GM19397 (cell line): ENCODE results near the gene ADARB2.

Experiments
- ATAC-seq: cut with Tn5 transposase; IDR thresholded peaks from one replicate; pipeline ENCODE4 v1.9.1; 2021; ENCODE audit warnings: mild to moderate bottlenecking, moderate library complexity; ENCODE audit not compliant: unreplicated experiment

ADARB2 gene

GRCh38 chr10:1187151-1187854 lies 550.0 kb downstream of the ADARB2 start:
- ATAC-seq: no peak

DNA sequence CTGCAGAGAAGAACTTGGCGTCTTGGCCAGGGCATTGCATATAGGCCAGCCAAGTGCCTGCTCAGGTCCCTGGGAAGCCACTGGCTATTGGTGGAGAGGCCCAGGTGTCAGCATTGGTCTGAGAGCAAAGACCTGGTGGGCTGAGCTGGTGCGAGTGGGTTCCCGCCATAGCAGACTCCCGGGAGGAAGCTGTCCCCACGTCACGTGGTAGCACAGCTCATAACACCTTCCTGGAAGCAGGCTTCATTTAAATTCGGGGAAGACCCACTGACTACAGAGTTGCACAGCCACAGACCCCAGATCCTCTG lies 550.7 kb downstream of the ADARB2 start:
- ATAC-seq: no peak

GRCh38 chr10:1185911-1186682 lies 551.2 kb downstream of the ADARB2 start:
- no peak for ATAC-seq

DNA sequence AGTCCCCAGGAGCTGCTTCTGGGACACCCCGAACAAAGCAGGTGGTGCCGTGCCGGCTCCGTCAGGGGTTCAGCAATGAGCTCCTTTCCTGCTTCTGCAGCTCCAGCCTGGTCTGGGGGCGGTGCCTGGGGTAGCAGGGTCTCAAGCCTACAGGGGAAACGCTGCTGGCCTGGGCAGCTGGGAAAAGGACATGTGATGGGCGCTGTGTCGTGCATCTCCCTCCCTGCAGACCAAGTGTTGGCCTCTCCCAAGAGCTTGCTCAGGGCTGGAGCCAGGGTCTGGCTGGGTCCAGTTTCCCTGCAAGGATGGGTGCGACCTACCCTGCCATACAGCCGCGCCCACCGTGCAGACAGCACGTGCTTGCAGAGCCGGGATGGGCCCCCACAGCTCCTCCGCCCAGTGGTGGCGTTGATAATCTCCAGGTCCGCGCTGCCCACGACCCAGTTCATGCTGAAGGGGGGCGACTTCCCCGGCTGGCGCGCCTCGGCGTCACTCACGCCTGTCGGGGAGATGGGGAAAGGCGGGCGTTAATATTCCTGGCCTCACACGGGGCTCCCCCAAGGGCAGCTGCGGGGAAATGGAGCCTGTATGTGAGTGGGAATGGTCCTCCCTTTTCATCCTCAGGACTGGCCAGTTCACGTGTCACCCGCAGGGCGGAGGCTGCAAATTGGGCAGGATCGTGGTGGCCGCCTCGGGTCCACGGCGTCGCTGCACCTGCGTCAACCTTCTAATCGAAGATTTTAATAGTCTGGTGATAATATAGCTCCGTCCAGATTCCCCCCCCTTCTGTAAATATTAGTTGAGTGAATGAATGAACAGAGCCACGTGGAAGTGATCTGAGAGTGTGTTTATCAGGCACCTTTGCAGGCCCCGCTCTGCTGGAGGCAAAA lies 552.5 kb downstream of the ADARB2 start:
- no peak for ATAC-seq

DNA sequence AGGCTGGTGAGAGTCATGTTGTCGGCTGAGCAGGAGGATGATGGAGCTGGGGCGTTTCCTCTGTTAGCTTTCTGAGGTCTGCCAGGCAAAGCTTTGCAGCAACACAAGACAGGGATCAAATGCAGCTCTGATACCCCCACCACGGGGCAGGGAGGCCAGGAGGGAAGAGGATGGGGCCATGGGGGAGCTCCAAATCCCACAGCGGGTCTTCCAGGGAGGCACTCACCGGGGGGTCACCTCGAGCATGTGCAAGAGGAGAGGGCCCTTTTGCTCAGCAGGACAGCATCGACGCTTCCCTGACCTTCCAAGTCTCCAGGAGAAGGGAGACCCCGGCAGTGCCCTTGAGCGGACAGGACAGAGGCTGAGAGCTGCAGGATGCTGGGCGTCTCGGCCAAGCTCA lies 553.6 kb downstream of the ADARB2 start:
- no peak for ATAC-seq

- ATAC-seq: no peak
Observed at GRCh38 chr10:1183033-1183396, 554.3 kb downstream of the ADARB2 start.

GRCh38 chr10:1182280-1183032 lies 554.9 kb downstream of the ADARB2 start:
- ATAC-seq: no peak

GRCh38 chr10:1180836-1181235 lies 556.5 kb downstream of the ADARB2 start:
- no peak for ATAC-seq

DNA sequence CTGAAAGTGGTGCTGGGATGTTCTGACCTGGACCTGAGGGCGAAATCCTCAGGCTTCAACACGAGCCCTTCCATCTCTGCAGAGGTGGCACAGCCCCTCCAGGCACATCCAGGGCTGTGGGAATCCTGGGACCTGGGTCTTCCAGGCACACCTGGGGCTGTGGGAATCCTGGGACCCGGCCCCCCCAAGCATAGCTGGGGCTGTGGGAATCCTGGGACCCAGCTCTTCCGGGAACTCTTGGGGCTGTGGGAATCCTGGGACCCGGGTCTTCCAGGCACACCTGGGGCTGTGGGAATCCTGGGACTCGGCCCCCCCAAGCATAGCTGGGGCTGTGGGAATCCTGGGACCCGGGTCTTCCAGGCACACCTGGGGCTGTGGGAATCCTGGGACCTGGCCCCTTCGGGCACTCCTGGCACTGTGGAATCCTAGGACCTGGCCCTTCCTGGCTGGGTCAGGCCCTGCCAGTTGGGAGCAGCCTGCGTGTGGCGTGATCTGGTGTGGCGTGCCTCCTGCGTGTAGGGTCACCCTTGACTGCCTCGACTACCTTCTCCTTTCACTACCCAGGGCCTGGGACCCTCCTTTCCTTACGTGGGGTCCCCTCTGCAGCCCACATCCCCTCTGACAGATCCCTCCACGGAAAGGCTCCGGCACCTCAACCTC lies 557.1 kb downstream of the ADARB2 start:
- no peak for ATAC-seq

GRCh38 chr10:1179346-1180070 lies 557.8 kb downstream of the ADARB2 start:
- ATAC-seq: no peak

GRCh38 chr10:1178506-1178905 lies 558.8 kb downstream of the ADARB2 start:
- no peak for ATAC-seq

GRCh38 chr10:1177936-1178335 lies 559.4 kb downstream of the ADARB2 start:
- ATAC-seq: no peak

- no peak for ATAC-seq
Observed at GRCh38 chr10:1175956-1176565, 561.3 kb downstream of the ADARB2 start.

DNA sequence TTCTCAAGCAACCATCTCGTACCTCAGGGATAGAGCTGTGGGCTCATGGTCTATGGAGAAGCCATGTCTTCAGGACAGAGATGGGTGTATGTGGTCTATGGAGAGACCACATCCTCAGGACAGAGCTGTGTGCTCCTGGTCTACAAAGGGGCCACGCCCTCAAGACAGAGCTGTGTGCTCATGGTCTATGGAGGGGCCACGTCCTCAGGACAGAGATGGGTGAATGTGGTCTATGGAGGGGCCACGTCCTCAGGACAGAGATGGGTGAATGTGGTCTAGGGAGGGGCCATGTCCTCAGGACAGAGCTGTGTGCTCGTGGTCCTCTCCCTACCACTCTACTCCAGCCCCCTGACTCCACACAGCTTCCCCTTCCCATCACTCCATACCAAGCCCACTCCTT lies 563.3 kb downstream of the ADARB2 start:
- ATAC-seq: no peak

GRCh38 chr10:1173091-1173490 lies 564.2 kb downstream of the ADARB2 start:
- no peak for ATAC-seq

- ATAC-seq: no peak
Observed at GRCh38 chr10:1172256-1172984, 564.9 kb downstream of the ADARB2 start.

- no peak for ATAC-seq
Observed at GRCh38 chr10:1171586-1171985, 565.7 kb downstream of the ADARB2 start.

GRCh38 chr10:1171182-1171581 lies 566.1 kb downstream of the ADARB2 start:
- ATAC-seq: no peak

GRCh38 chr10:1170867-1171180 lies 566.5 kb downstream of the ADARB2 start:
- ATAC-seq: no peak
